Endothelial cell of umbilical vein (primary cell): Measurements from ENCODE around the gene ASAP2. TPM values are rescaled to one million over a fixed set of nuclear protein-coding genes. Genes with fewer than 3 reads are reported as not detected.
A peak's percentile ranks its signal among the peaks of the same experiment; 100 is the strongest.

ENCODE experiments used
- BruUV-seq: library from RNA; stranded (reverse); fragments of 400-500 nt; replicated peaks from 2 replicates; lab custom pipeline; 2021; lab: Mats Ljungman, UMichigan
- CTCF ChIA-PET: fragments of 300-600, 350-600 bp; sonication (Branson Sonifier 250); formaldehyde crosslinking; loops from one replicate; lab custom pipeline; 2021; ENCODE audit warnings: antibody characterized with exemption, inconsistent platforms; lab: Charles Lee
- POLR2A ChIA-PET: fragments of 300-600, 350-600 bp; sonication (Branson Sonifier 250); formaldehyde crosslinking; loops from one replicate; lab custom pipeline; 2021; ENCODE audit warnings: antibody characterized with exemption, inconsistent platforms; lab: Charles Lee
- DNase-seq: peaks from one replicate; pipeline ENCODE4 v3.0.0-alpha.2; 2011; ENCODE audit warnings: low read depth, low spot score
- FAIRE-seq: peaks from 2 replicates; lab custom pipeline; 2011; peaks lifted over from hg19 to GRCh38; lab: Jason Lieb, UNC
- H2AFZ ChIP-seq: 2 replicates; pipeline ENCODE4 v1.6.0; 2012; ENCODE audit warnings: low read depth, low read length, control low read depth, inconsistent platforms
- H3K27ac ChIP-seq: 2 replicates; pipeline ENCODE4 v1.5.1; 2011; ENCODE audit warnings: low read depth, mild to moderate bottlenecking, control low read depth, low read length, moderate library complexity; ENCODE audit not compliant: insufficient read depth
- H3K27me3 ChIP-seq, 2 experiments: 2 replicates each; pipeline versions ENCODE4 v1.6.0 to v1.6.1; 2011; ENCODE audit warnings: low read length in 2 of 2, mixed read lengths in 1 of 2; ENCODE audit not compliant: control insufficient read depth in 2 of 2, insufficient read depth in 2 of 2
- H3K36me3 ChIP-seq, 2 experiments: 2 replicates in 1 of 2; 3 replicates in 1 of 2; pipeline ENCODE4 v1.5.1; 2011; ENCODE audit warnings: low read length in 2 of 2, mild to moderate bottlenecking in 1 of 2, moderate library complexity in 1 of 2; ENCODE audit not compliant: control insufficient read depth in 2 of 2, insufficient read depth in 2 of 2; ENCODE audit errors: extremely low read depth in 1 of 2
- H3K4me1 ChIP-seq: 3 replicates; pipeline ENCODE4 v1.5.1; 2011; ENCODE audit warnings: mild to moderate bottlenecking, low read length; ENCODE audit not compliant: control insufficient read depth, insufficient read depth; ENCODE audit errors: extremely low read depth
- H3K4me2 ChIP-seq: 2 replicates; pipeline ENCODE4 v1.6.1; 2011; ENCODE audit warnings: low read length, control low read depth, mixed read lengths; ENCODE audit not compliant: insufficient read depth
- H3K4me3 ChIP-seq, 3 experiments: fragments of 200-600 bp in 1 of 3; sonication (generic), shearing (Covaris generic) in 1 of 3; replicated peaks in 1 of 3; 2 replicates each; pipeline ENCODE4 v1.5.1; 2011 to 2016; ENCODE audit warnings: control low read depth in 3 of 3, low read length in 3 of 3, mild to moderate bottlenecking in 2 of 3, inconsistent platforms in 1 of 3, low read depth in 1 of 3, moderate library complexity in 1 of 3; ENCODE audit not compliant: insufficient read depth in 1 of 3
- H3K79me2 ChIP-seq: 2 replicates; pipeline ENCODE4 v1.6.0; 2012; ENCODE audit warnings: low read length, inconsistent platforms; ENCODE audit not compliant: control insufficient read depth, insufficient read depth
- H3K9ac ChIP-seq: replicated peaks from 2 replicates; pipeline ENCODE3; 2011; ENCODE audit warnings: low read length, control low read depth; ENCODE audit not compliant: insufficient read depth; ENCODE audit errors: extremely low read depth
- H3K9me1 ChIP-seq: replicated peaks from 3 replicates; pipeline ENCODE4 v1.6.0; 2011; ENCODE audit warnings: mild to moderate bottlenecking, low read length; ENCODE audit not compliant: control insufficient read depth, insufficient read depth; ENCODE audit errors: extremely low read depth
- H3K9me3 ChIP-seq: replicated peaks from 2 replicates; pipeline ENCODE4 v1.5.1; 2012; ENCODE audit warnings: low read length, inconsistent platforms; ENCODE audit not compliant: control insufficient read depth, insufficient read depth
- H4K20me1 ChIP-seq: replicated peaks from 2 replicates; pipeline ENCODE3; 2011; ENCODE audit warnings: mild to moderate bottlenecking, low read length; ENCODE audit not compliant: control insufficient read depth, insufficient read depth; ENCODE audit errors: extremely low read depth
- EZH2 ChIP-seq: IDR thresholded peaks from 2 replicates; pipeline ENCODE4 v1.6.1; 2012; ENCODE audit warnings: borderline replicate concordance, low read depth, mild to moderate bottlenecking, moderate library complexity, low read length, inconsistent platforms; ENCODE audit not compliant: severe bottlenecking
- FOS ChIP-seq: IDR thresholded peaks from 2 replicates; pipeline ENCODE4 v1.6.1; 2011; ENCODE audit warnings: mild to moderate bottlenecking, low read length, moderate library complexity, borderline replicate concordance; ENCODE audit not compliant: insufficient read depth
- GATA2 ChIP-seq: IDR thresholded peaks from 2 replicates; pipeline ENCODE4 v1.7.0; 2011; ENCODE audit warnings: low read depth, mild to moderate bottlenecking, moderate library complexity, mixed read lengths, low read length; ENCODE audit not compliant: insufficient read length, insufficient read depth
- JUN ChIP-seq: IDR thresholded peaks from 2 replicates; pipeline ENCODE4 v1.6.1; 2011; ENCODE audit warnings: borderline replicate concordance, low read depth; ENCODE audit not compliant: insufficient read length, insufficient read depth
- MYC ChIP-seq: IDR thresholded peaks from one replicate; pipeline ENCODE4 v1.6.1; 2011; ENCODE audit warnings: mild to moderate bottlenecking, low read depth, low read length
- POLR2A ChIP-seq: IDR thresholded peaks from 2 replicates; pipeline ENCODE4 v1.6.1; 2012; ENCODE audit warnings: low read depth, mild to moderate bottlenecking, control low read depth, low read length
- POLR2AphosphoS5 ChIP-seq: IDR thresholded peaks from 2 replicates; pipeline ENCODE4 v1.6.1; 2012; ENCODE audit warnings: low read depth, mild to moderate bottlenecking, control low read depth, low read length, moderate library complexity; ENCODE audit not compliant: insufficient read depth
- dilution Hi-C: fragments of 300-500 bp; cut with MboI; formaldehyde crosslinking; loops from one replicate; pipeline ENCODE4 v1.15.0; 2019; ENCODE audit warnings: low sequenced_read_pairs; ENCODE audit not compliant: extremely low pct_ligation_motif_present
- intact Hi-C: fragments of 100-400 bp; cut with micrococcal nuclease; formaldehyde crosslinking; loops from one replicate; pipeline ENCODE4 v1.10.0; 2022
- polyA plus RNA-seq, 4 experiments: library from polyadenylated mRNA; depleted of rRNA in 3 of 4; stranded (reverse) in 3 of 4; unstranded in 1 of 4; fragments of >200 nt; gene quantifications; 2 replicates each; pipeline versions ENCODE4 v1.2.1 to v1.2.3, GENCODE V29; 2011 to 2012; ENCODE audit warnings: missing spikeins in 1 of 4
- total RNA-seq: library from RNA; stranded (reverse); gene quantifications from 2 replicates; pipeline ENCODE4 v1.2.3, GENCODE V29; 2021
- TF ChIP-seq, protein P1 (sequence below): IDR thresholded peaks from 2 replicates; pipeline ENCODE4 v1.6.1; 2011; ENCODE audit not compliant: insufficient read depth, insufficient read length
- TF ChIP-seq, protein P2 (sequence below), 2 donors: IDR thresholded peaks; 1 replicate in 1 of 2; 2 replicates in 1 of 2; pipeline ENCODE4 v1.5.1; 2011; ENCODE audit warnings: low read length in 2 of 2, mild to moderate bottlenecking in 2 of 2, moderate library complexity in 2 of 2, control low read depth in 1 of 2, inconsistent platforms in 1 of 2, low read depth in 1 of 2; ENCODE audit not compliant: insufficient read depth in 1 of 2; ENCODE audit errors: extremely low read depth in 1 of 2

Gene ASAP2
- total and polyA plus RNA-seq, 2 donors (not counting 3 experiments of a cell fraction or from before 2014, with no cell fraction given): 31.1 to 79.2 TPM

GRCh38 chr2:9423100-9423921 is 216.7 kb downstream of the ASAP2 start, which contains the start of the genes CPSF3 and ITGB1BP1:
TSS of gene CPSF3 (plus strand) at chr2:9423654. CDS start at chr2:9423774, 120 bp downstream.
TSS of gene ITGB1BP1 (minus strand) at chr2:9423528. CDS start at chr2:9418697, 4,831 bp downstream.
- intact Hi-C loops (loop anchor here (1.0 to 5.0 kb wide), 5 partner anchors 52 to 281 kb away; partner anchors contain the start of genes ASAP2 and YWHAQ), dilution Hi-C loops (no loop called here)
- POLR2A ChIA-PET: no interaction called here
- CTCF ChIA-PET: interaction anchor here (0.8 to 1.6 kb wide), 3 partner anchors 23 to 280 kb away, joined by 3 read pairs; no protein-coding TSS in a partner anchor
- Histone ChIP-seq H4K20me1 (no peaks in the 10 kb centered on the region), H3K9ac (peak within 1 kb of the TSS; percentile 90), H3K9me1 (no peaks in the 10 kb centered on the region), H3K4me3 (peak within 1 kb of the TSS; percentile 52 to 98 (median 75)), H3K27ac (peak within 1 kb of the TSS; percentile 62), H3K4me2 (peak within 1 kb of the TSS; percentile 86), H3K27me3 (no peaks in the 10 kb centered on the region), H3K4me1 (peaks cover 16% of the 10 kb centered on the region), H3K36me3 (no peaks in the 10 kb centered on the region), H2AFZ (peak within 1 kb of the TSS; percentile 80), H3K9me3 (no peaks in the 10 kb centered on the region), H3K79me2 (peaks cover 50% of the 10 kb centered on the region)
- FAIRE-seq: peak; percentile 94
- no TSS peak for BruUV-seq
- peak; percentile 96 for DNase-seq
- TF ChIP-seq POLR2AphosphoS5 (peak; percentile 94), JUN (no peak), POLR2A (peak; percentile 76)

GRCh38 chr2:9423922-9424272 is 217.3 kb downstream of the ASAP2 start:
- peak overlapping the region; percentile 80 for H2AFZ ChIP-seq
- H3K27ac ChIP-seq: peak overlapping the region; percentile 62
- H3K9me3 ChIP-seq: no peaks in the 10 kb centered on the region
- H3K9ac ChIP-seq: peak overlapping the region; percentile 90
- TSS peak; percentile 83 for BruUV-seq
- TF ChIP-seq, protein P1, sequence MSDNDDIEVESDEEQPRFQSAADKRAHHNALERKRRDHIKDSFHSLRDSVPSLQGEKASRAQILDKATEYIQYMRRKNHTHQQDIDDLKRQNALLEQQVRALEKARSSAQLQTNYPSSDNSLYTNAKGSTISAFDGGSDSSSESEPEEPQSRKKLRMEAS: no peak
- TF ChIP-seq POLR2A (no peak), GATA2 (no peak), POLR2AphosphoS5 (no peak), EZH2 (no peak), JUN (no peak), MYC (no peak), FOS (no peak)
- TF ChIP-seq, protein P2, sequence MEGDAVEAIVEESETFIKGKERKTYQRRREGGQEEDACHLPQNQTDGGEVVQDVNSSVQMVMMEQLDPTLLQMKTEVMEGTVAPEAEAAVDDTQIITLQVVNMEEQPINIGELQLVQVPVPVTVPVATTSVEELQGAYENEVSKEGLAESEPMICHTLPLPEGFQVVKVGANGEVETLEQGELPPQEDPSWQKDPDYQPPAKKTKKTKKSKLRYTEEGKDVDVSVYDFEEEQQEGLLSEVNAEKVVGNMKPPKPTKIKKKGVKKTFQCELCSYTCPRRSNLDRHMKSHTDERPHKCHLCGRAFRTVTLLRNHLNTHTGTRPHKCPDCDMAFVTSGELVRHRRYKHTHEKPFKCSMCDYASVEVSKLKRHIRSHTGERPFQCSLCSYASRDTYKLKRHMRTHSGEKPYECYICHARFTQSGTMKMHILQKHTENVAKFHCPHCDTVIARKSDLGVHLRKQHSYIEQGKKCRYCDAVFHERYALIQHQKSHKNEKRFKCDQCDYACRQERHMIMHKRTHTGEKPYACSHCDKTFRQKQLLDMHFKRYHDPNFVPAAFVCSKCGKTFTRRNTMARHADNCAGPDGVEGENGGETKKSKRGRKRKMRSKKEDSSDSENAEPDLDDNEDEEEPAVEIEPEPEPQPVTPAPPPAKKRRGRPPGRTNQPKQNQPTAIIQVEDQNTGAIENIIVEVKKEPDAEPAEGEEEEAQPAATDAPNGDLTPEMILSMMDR (IDR thresholded peaks at IDR 0.05; ENCODE audit: extremely low read depth in 1 of 2, insufficient read depth in 1 of 2, low read depth in 1 of 2, low read length in 2 of 2): no peak
- peaks cover 46% of the 10 kb centered on the region for H3K79me2 ChIP-seq
- FAIRE-seq (no peak), DNase-seq (peak; percentile 67)
- ChIA-PET CTCF (interaction anchor here (1.2 to 1.6 kb wide), 2 partner anchors 23 to 96 kb away, joined by 3 read pairs; no protein-coding TSS in a partner anchor), POLR2A (no interaction called here)
- no peaks in the 10 kb centered on the region for H3K9me1 ChIP-seq
- no peaks in the 10 kb centered on the region for H3K36me3 ChIP-seq
- dilution Hi-C loops (no loop called here), intact Hi-C loops (loop anchor here (1.0 to 5.0 kb wide), 5 partner anchors 51 to 282 kb away; partner anchors contain the start of genes ASAP2 and YWHAQ)
- H3K4me1 ChIP-seq: peaks cover 16% of the 10 kb centered on the region
- H3K4me2 ChIP-seq: peak overlapping the region; percentile 86
- peak overlapping the region; percentile 52 to 98 (median 75) for H3K4me3 ChIP-seq
- H3K27me3 ChIP-seq: no peaks in the 10 kb centered on the region
- no peaks in the 10 kb centered on the region for H4K20me1 ChIP-seq
